Neural progenitor cell (in vitro differentiated cells): Measurements from ENCODE around the gene HEMK1. TPM values are rescaled to one million over a fixed set of nuclear protein-coding genes. Genes with fewer than 3 reads are reported as not detected.

Source experiments
- DNase-seq: peaks from one replicate; pipeline ENCODE4 v3.0.0-alpha.2; 2016; ENCODE audit warnings: low spot score
- H2AFZ ChIP-seq: fragments of 200-600 bp; sonication (generic); replicated peaks from 2 replicates; pipeline ENCODE4 v1.6.1; 2016; ENCODE audit warnings: antibody characterized with exemption
- H3F3A ChIP-seq: fragments of 200-600 bp; sonication (generic); 2 replicates; pipeline ENCODE4 v1.6.1; 2016; ENCODE audit warnings: antibody characterized with exemption, low read depth
- H3K27ac ChIP-seq: fragments of 200-600 bp; sonication (generic); 2 replicates; pipeline ENCODE4 v1.5.1; 2016; ENCODE audit warnings: mild to moderate bottlenecking
- H3K27me3 ChIP-seq: fragments of 200-600 bp; sonication (generic); 2 replicates; pipeline ENCODE4 v1.6.1; 2016; ENCODE audit warnings: mild to moderate bottlenecking, moderate library complexity
- H3K36me3 ChIP-seq: fragments of 200-600 bp; sonication (generic); 2 replicates; pipeline ENCODE4 v1.5.1; 2016
- H3K4me1 ChIP-seq: fragments of 200-600 bp; sonication (generic); 2 replicates; pipeline ENCODE4 v1.6.1; 2016; ENCODE audit warnings: mixed run types
- H3K4me2 ChIP-seq: fragments of 200-600 bp; sonication (generic); 2 replicates; pipeline ENCODE4 v1.6.1; 2016
- H3K4me3 ChIP-seq: fragments of 200-600 bp; sonication (generic); 2 replicates; pipeline ENCODE4 v1.5.1; 2016
- H3K79me2 ChIP-seq: fragments of 200-600 bp; sonication (generic); 2 replicates; pipeline ENCODE4 v1.6.1; 2016; ENCODE audit warnings: low read depth
- H3K9ac ChIP-seq: fragments of 200-600 bp; sonication (generic); 2 replicates; pipeline ENCODE4 v1.6.1; 2016
- H3K9me3 ChIP-seq: fragments of 200-600 bp; sonication (generic); 2 replicates; pipeline ENCODE4 v1.5.1; 2016; ENCODE audit warnings: low read depth
- H4K20me1 ChIP-seq: fragments of 200-600 bp; sonication (generic); 2 replicates; pipeline ENCODE4 v1.6.1; 2016; ENCODE audit warnings: low read depth
- H3K27ac Mint-ChIP-seq: 3 replicates; pipeline ENCODE4 v1.8.0; 2021; ENCODE audit warnings: mixed read lengths
- H3K27me3 Mint-ChIP-seq: 2 replicates; pipeline ENCODE4 v1.8.0; 2022; ENCODE audit warnings: low read depth, mild to moderate bottlenecking, inconsistent platforms, moderate library complexity, mixed read lengths; ENCODE audit not compliant: insufficient read depth
- H3K36me3 Mint-ChIP-seq: 3 replicates; pipeline ENCODE4 v1.8.0; 2021; ENCODE audit warnings: mixed read lengths
- H3K4me1 Mint-ChIP-seq: 3 replicates; pipeline ENCODE4 v1.8.0; 2021; ENCODE audit warnings: mixed read lengths
- H3K4me3 Mint-ChIP-seq: 3 replicates; pipeline ENCODE4 v1.8.0; 2021; ENCODE audit warnings: mild to moderate bottlenecking, moderate library complexity, mixed read lengths
- H3K9me3 Mint-ChIP-seq: 3 replicates; pipeline ENCODE4 v1.8.0; 2020; ENCODE audit warnings: mixed read lengths
- EZH2 ChIP-seq: fragments of 200-600 bp; sonication (generic); IDR thresholded peaks from 2 replicates; pipeline ENCODE4 v1.6.1; 2017; ENCODE audit warnings: antibody characterized with exemption, mild to moderate bottlenecking, moderate library complexity
- EZH2phosphoT487 ChIP-seq: fragments of 200-600 bp; sonication (generic); IDR thresholded peaks from 2 replicates; pipeline ENCODE4 v1.6.1; 2017; ENCODE audit warnings: antibody characterized with exemption
- total RNA-seq: library from RNA; depleted of rRNA; stranded (reverse); fragments of >200 nt; gene quantifications from 2 replicates; pipeline ENCODE4 v1.2.3, GENCODE V29; 2015; ENCODE audit warnings: low replicate concordance
- TF ChIP-seq, protein P1 (sequence below): fragments of 200-600 bp; sonication (generic); IDR thresholded peaks from 2 replicates; pipeline ENCODE4 v1.5.1; 2017; ENCODE audit warnings: antibody characterized with exemption, mild to moderate bottlenecking

HEMK1 gene
- total RNA-seq, 1 donor from 2014 or later: 9.3 TPM

GRCh38 chr3:50592568-50592967 lies 23.2 kb downstream of the HEMK1 start:
- TF ChIP-seq, protein P1, sequence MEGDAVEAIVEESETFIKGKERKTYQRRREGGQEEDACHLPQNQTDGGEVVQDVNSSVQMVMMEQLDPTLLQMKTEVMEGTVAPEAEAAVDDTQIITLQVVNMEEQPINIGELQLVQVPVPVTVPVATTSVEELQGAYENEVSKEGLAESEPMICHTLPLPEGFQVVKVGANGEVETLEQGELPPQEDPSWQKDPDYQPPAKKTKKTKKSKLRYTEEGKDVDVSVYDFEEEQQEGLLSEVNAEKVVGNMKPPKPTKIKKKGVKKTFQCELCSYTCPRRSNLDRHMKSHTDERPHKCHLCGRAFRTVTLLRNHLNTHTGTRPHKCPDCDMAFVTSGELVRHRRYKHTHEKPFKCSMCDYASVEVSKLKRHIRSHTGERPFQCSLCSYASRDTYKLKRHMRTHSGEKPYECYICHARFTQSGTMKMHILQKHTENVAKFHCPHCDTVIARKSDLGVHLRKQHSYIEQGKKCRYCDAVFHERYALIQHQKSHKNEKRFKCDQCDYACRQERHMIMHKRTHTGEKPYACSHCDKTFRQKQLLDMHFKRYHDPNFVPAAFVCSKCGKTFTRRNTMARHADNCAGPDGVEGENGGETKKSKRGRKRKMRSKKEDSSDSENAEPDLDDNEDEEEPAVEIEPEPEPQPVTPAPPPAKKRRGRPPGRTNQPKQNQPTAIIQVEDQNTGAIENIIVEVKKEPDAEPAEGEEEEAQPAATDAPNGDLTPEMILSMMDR: no peak
- TF ChIP-seq EZH2: no peak
- no peak for TF ChIP-seq EZH2phosphoT487
- no peaks in the 10 kb centered on the region for H3K79me2 ChIP-seq
- no peak overlapping the region for H3K27ac ChIP-seq
- no peak for DNase-seq
- no peaks in the 10 kb centered on the region for H4K20me1 ChIP-seq
- H3F3A ChIP-seq: no peaks in the 10 kb centered on the region
- no peak overlapping the region for H3K4me3 Mint-ChIP-seq
- no peak overlapping the region for H2AFZ ChIP-seq
- H3K4me1 Mint-ChIP-seq: peaks cover 2% of the 10 kb centered on the region
- H3K27me3 ChIP-seq: peaks cover 4% of the 10 kb centered on the region
- peak overlapping the region; percentile 22 for H3K27ac Mint-ChIP-seq
- H3K9me3 ChIP-seq: no peaks in the 10 kb centered on the region
- peak overlapping the region; percentile 20 for H3K9ac ChIP-seq
- H3K9me3 Mint-ChIP-seq: no peaks in the 10 kb centered on the region
- H3K4me1 ChIP-seq: no peaks in the 10 kb centered on the region
- no peak overlapping the region for H3K4me3 ChIP-seq
- H3K36me3 Mint-ChIP-seq: no peaks in the 10 kb centered on the region
- peaks cover 4% of the 10 kb centered on the region for H3K27me3 Mint-ChIP-seq
- H3K36me3 ChIP-seq: no peaks in the 10 kb centered on the region
- H3K4me2 ChIP-seq: no peak overlapping the region

GRCh38 chr3:50594253-50594785 lies 25.0 kb downstream of the HEMK1 start:
- Histone ChIP-seq H2AFZ (no peak overlapping the region), H3K4me2 (no peak overlapping the region), H3K9me3 (no peaks in the 10 kb centered on the region), H3K9ac (no peak overlapping the region), H3F3A (no peaks in the 10 kb centered on the region), H4K20me1 (no peaks in the 10 kb centered on the region), H3K36me3 (no peaks in the 10 kb centered on the region), H3K4me1 (no peaks in the 10 kb centered on the region), H3K27ac (no peak overlapping the region), H3K27me3 (peaks cover 4% of the 10 kb centered on the region), H3K79me2 (no peaks in the 10 kb centered on the region), H3K4me3 (no peak overlapping the region)
- Mint-ChIP-seq H3K9me3 (no peaks in the 10 kb centered on the region), H3K27ac (no peak overlapping the region), H3K4me1 (peaks cover 2% of the 10 kb centered on the region), H3K27me3 (no peaks in the 10 kb centered on the region), H3K4me3 (no peak overlapping the region), H3K36me3 (no peaks in the 10 kb centered on the region)
- DNase-seq: no peak
- TF ChIP-seq, protein P1: no peak
- TF ChIP-seq EZH2phosphoT487 (no peak), EZH2 (no peak)

DNA sequence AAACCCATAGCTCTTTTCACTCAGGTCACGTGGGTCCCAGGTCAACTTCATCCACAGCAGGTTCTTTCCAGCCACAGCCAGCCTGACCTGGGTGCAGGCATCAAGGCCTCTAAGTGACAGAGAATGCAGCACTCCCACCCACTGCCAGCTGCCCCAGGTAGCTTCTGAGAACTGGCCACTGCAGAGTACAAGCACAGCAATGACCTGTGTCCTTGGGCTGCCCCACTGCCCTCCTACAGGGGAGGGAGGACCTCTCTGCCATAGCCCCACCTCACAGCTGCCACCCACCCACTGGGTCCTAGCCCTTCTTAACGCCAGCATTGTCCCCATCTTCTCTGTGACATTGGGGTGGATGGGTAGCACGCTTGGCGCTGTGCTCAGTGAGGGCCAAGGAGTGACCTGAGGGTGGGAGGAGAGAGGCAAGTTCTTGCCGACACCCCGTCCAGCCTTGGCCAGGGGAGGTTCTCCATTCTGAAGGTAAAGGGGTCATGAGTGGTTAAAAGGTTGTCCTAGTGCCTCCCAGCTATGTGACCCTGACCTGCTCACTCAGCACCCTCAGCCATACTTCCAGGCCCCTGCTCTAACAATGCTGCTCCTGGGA lies 29.9 kb downstream of the HEMK1 start:
- Histone ChIP-seq H3K27ac (no peak overlapping the region), H3K79me2 (no peaks in the 10 kb centered on the region), H4K20me1 (no peaks in the 10 kb centered on the region), H3K27me3 (no peaks in the 10 kb centered on the region), H3F3A (no peaks in the 10 kb centered on the region), H3K9me3 (no peaks in the 10 kb centered on the region), H3K4me1 (no peaks in the 10 kb centered on the region), H3K4me2 (no peak overlapping the region), H2AFZ (no peak overlapping the region), H3K9ac (no peak overlapping the region), H3K4me3 (no peak overlapping the region), H3K36me3 (no peaks in the 10 kb centered on the region)
- Mint-ChIP-seq H3K9me3 (no peaks in the 10 kb centered on the region), H3K4me1 (peaks cover 3% of the 10 kb centered on the region), H3K27ac (no peak overlapping the region), H3K27me3 (peaks cover 9% of the 10 kb centered on the region), H3K36me3 (no peaks in the 10 kb centered on the region), H3K4me3 (no peak overlapping the region)
- TF ChIP-seq EZH2 (no peak), EZH2phosphoT487 (no peak)
- TF ChIP-seq, protein P1: no peak
- DNase-seq: no peak
